GM21381 (cell line): ENCODE results near the gene FES.
"Not testable (repeated sequence)": the region's sequence is repeated elsewhere in the genome, so short reads cannot be mapped to it uniquely, and the experiment has no call there.

Experiments
- ATAC-seq: cut with Tn5 transposase; IDR thresholded peaks from one replicate; pipeline ENCODE4 v1.9.1; 2021; ENCODE audit warnings: mild to moderate bottlenecking, moderate library complexity; ENCODE audit not compliant: unreplicated experiment

Gene FES

GRCh38 chr15:90883976-90884718 is at the start of gene FES:
FES (plus strand) TSS chr15:90884504; CDS start chr15:90885046, 542 bp downstream.
- no peak for ATAC-seq

DNA sequence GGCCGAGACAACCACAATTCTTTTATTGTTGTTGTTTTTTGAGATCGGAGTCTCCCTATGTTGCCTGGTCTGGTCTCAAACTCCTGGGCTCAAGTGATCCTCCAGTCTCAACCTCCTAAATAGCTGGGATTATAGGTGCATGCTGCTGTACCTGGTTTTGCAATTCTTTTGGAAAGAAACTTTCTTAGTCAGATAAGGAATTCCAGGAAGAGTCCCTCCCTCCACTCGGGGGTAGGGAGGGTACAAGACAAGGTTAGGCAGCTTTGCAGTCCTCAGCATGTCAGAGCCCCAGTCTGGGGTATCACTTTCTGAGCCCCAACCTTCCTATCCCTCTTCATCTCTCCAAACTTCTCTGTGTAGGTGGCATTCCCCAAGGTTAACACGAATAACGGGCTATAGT is 49.7 kb upstream of the FES start:
- no peak for ATAC-seq

- ATAC-seq = no peak
Observed at GRCh38 chr15:90836296-90836871, 47.9 kb upstream of the FES start.

DNA sequence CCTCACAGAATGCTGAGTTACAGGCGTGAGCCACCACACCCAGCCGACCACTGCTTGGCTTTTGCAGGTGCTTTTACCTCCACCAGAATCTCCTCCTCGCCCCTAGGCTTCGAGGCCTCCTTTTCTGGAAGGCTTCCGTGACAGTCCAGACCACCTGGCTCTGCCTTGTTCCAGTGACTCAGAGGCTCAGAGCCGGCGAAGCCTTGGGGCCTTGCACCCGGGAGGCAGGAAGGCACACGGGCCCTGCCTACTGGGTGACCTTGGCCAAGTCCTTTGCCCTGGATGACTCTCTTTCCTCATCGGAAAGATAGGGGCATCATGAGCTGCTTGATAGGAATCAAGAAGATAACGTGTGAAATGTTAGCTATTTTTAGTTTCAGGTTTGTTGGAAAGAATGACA is 47.2 kb upstream of the FES start:
- no peak for ATAC-seq

- ATAC-seq = no peak
Observed at GRCh38 chr15:90838139-90838538, 46.2 kb upstream of the FES start.

DNA sequence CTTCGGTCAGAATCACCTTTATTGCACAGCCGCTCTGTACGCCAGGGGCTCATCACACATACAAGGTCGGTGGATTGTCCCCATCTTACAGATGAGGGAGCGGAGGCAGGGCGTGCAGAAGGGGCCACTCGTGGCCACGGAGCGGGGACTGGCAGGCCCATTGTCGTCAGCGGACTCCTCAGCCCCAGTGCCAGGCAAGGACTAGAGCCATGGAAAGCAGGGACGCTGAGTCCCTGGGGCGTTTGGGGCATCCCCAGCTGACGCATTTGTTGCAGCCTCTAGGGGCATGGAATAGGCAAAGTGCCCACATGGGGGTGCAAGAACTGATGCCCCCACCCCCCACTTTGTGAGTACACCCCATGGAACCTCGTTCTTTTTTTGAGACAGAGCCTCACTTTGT is 45.8 kb upstream of the FES start:
- ATAC-seq = no peak

DNA sequence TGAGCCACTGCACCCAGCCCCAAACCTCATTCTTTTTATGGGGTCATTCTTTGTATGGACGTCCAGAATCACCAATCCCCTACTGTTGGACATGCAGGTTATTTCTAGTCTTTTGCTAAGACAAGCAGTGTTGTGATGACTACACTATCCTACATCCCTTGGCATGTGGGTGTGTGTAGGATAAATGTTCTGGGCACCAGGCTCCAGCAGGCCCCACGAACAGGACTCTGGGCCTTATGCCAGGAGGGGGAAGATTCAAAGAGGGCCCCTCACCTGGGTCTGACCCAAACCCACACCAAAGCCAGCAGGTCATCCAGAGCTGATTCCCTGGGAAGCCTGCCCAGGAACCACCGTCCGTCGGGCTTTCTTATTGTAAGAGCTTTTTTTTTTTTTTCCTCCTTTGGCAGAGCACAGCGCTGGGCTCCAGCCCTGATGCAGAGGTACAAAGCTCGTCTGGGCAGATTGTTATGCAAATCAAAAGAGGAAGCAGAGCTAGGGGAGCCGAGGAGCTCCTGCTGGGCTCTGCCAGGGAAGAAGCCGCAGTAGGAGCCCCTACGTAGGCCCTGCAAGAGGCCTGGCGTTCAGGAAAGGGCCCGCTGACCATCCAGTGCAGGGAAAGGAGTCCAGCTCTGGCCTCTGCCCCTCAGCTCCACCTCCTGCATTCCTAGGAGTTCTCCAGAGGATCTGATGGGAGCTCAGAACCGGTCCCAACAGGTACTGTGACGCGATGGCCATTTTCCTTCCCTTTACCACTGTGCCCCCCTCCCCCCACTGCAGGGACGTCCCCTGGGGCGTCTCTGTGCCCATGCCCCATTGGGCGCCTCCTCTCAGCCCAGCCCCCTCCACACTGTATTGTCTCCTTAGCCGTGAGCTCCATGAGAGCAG is 44.9 kb upstream of the FES start:
- peak; percentile 79 for ATAC-seq

DNA sequence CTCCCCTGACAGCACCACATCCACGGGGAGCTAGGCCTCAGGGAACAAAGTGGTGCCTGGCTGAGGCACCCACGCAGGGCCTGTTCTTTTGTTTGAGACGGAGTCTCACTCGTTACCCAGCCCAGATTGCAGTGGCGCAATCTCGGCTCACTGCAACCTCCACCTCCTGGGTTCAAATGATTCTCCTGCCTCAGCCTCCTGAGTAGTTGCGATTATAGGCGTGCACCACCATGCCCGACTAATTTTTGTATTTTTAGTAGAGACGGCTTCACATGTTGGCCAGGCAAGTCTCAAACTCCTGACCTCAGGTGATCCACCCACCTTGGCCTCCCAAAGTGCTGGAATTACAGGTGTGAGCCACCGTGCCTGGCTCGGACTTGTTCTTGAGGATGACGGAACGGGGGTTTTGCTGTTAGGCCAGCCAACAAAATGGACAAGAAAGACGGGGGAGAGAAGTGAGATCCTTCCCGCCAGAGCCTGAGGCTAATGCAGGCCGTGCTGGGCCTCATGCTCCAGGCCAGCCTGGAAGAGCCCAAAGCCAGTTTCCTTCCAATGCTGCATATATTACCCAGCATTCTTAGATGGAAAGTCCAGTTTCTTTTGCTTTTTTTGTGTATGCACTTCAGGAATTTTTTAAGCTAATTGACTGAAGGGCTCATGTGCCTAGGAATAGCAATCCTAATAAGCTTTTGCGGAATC is 44.0 kb upstream of the FES start:
- no peak for ATAC-seq

DNA sequence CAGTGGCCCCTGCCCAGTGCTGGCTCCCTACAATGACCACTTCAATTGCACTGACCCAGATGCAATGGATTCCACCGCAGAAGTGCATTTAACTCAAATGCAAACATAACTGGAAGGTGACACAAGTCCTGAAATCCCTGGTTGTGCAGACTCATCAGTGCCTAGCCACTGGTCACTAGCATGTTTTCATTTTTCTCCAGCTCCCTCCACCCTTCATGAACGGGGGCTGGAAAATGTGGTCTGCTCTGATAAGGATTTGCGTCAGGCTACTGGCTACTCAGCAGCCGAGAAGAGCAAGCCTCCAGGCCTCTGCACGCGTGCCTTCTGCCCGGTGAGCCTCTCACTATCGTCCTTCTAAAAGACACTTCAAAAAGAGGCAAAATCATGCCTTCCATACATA is 43.4 kb upstream of the FES start:
- no peak for ATAC-seq

DNA sequence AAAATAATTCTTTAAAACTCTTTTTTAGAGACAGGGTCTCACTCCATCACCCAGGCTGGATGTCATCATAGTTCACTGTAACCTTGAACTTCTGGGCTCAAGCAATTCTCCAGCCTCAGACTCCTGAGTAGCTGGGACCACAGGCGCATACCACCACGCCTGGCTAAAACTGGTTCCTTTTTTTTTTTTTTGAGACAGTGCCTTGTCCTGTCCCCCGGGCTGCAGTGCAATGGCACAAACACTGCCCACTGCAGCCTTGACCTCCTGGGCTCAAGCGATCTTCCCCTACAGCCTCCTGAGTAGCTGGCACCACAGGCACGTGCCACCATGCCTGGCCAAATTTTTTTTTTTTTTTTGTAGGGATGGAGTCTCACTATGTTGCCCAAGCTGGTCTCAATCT is 39.6 kb upstream of the FES start:
- peak; percentile 11 for ATAC-seq

DNA sequence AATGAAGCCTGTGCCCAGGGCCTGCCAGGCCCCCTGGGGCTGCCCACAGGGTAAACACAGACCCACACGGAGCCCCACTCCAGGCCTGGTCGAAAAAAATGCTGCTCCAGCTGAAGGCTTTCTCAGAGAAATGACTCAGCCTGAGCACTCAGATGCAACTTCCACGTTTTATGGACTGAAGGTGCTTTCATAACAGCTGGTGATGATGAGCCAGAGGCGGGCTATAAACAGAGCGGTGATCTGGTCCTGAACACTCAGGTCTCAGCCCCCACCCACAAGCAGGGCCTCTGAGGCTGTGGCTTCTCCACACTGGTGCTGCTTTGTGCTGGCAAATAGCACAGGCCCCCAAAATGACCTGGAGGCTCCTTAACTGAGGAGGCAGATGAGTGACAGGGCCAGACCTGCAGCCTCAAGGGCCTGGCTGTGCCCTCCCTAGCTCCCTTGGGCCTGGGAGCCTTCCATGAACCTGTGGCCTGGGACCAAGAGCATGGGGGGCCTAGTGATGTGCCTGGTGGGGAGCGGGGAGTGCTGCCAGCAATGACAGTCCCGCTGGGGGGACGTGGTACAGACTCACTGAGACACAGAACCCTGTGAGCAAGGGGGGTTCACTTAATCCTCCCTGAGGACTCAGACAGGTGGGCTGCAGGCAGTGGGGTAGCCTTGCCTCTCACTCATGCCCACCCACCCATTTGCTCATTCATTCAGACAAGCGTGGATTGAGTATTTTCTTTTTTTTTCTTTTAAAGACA is 38.9 kb upstream of the FES start:
- ATAC-seq = peak; percentile 71

- ATAC-seq = not testable (repeated sequence)
Observed at GRCh38 chr15:90849424-90849823, 34.9 kb upstream of the FES start.

DNA sequence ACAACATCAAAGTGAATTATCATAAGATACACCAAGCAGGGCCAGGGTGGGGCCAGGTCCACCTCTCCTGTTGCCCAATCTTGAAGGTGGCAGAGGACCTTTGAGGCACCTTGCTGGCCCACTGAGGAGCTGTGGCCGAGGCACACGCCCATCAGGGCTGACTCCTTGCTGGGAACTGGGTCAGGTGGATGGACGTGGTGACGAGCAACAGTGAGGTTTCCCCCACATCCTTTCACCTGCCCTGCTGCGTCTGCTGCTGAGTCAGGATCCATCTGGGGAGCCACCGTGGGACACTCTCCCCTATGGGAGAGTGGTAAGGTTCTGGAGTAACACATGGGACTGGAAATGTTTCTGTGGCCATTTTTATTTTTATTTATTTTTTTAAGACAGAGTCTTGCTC is 33.2 kb upstream of the FES start:
- no peak for ATAC-seq

- no peak for ATAC-seq
Observed at GRCh38 chr15:90851940-90852339, 32.4 kb upstream of the FES start.

- ATAC-seq = no peak
Observed at GRCh38 chr15:90855139-90855538, 29.2 kb upstream of the FES start.

GRCh38 chr15:90857337-90857736 is 27.0 kb upstream of the FES start:
- ATAC-seq = no peak

DNA sequence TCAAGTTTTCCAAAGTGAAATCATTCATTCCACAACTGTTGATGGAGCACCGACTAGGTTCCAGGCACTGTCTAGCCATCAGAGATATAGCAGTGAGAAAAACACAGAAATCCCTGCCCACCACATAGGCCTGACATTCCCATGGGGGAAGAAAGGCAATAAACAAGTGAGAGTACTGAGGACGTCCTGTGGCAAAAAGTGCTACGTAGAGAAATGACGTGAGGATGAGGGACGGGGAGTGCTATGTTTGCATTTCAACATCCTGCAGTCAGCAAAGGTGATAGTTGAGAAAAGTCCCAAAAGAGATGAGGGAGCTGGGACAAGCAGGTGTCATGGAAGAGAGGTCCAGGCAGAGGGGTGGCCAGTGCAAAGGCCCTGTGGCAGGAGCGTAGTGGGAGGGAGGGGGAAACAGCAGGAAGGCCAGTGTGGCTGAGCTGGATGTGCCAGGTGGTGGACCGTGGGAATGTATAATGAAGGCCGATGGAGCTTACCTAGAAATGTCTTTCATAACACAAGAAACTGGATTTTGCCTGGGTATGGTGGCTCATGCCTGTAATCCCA is 26.3 kb upstream of the FES start:
- ATAC-seq = no peak

- ATAC-seq = no peak
Observed at GRCh38 chr15:90859234-90860131, 24.8 kb upstream of the FES start.

DNA sequence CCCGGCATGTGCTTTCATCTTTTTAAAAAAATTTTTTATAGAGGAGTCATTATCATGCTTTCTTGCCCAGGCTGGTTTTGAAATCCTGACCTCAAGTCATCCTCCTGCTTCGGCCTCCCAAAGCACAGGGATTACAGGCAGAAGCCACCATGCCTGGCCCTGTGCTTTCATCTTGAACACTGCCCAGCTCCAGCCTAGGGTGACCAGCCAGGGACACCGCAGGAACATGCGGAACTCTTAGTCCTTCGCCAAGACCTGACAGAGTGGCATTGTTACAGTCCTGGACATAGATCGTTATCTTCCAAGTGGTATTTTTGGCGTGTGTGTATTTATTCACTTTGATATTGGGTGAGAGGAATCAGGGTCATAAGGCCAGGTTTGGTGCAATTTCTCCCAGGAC is 23.9 kb upstream of the FES start:
- no peak for ATAC-seq
